Stimulated activated CD8-positive, alpha-beta memory T cell treated with anti-CD3 and anti-CD28 coated beads, Interleukin-12 subunit alpha, Interleukin-12 subunit beta, amount 100 ng/mL, for 4 hours (primary cell): ENCODE measurements around the gene CHPF.

ENCODE experiments used
- DNase-seq: peaks from one replicate; pipeline ENCODE4 v3.0.0-alpha.2; 2020; ENCODE audit warnings: low read depth

Gene CHPF

GRCh38 chr2:219543596-219544358, at the start of gene CHPF, which contains the start of gene TMEM198:
Gene CHPF (minus strand): TSS chr2:219543809. CDS start chr2:219543538, 271 bp downstream.
Gene TMEM198 (plus strand): TSS chr2:219544028. CDS start chr2:219544728, 700 bp downstream.
- peak; percentile 80 for DNase-seq

- DNase-seq: no peak
These were observed 49.5 kb upstream of the CHPF start for GRCh38 chr2:219593154-219593553.

- DNase-seq: no peak
These were observed 49.1 kb upstream of the CHPF start for GRCh38 chr2:219592736-219593135.

GRCh38 chr2:219591091-219591490, 47.5 kb upstream of the CHPF start:
- no peak for DNase-seq

GRCh38 chr2:219581346-219581745, 37.7 kb upstream of the CHPF start:
- no peak for DNase-seq

- DNase-seq: no peak
These were observed 35.4 kb upstream of the CHPF start for GRCh38 chr2:219578811-219579613.

GRCh38 chr2:219576505-219577388, 33.1 kb upstream of the CHPF start:
- DNase-seq: no peak

GRCh38 chr2:219575566-219576504, 32.2 kb upstream of the CHPF start:
- DNase-seq: no peak

- no peak for DNase-seq
These were observed 31.1 kb upstream of the CHPF start for GRCh38 chr2:219574484-219575311.

- no peak for DNase-seq
These were observed 29.6 kb upstream of the CHPF start for GRCh38 chr2:219573166-219573565.

GRCh38 chr2:219572237-219573001, 28.8 kb upstream of the CHPF start, which contains the start of gene INHA:
Gene INHA (plus strand): TSS chr2:219572310. CDS start chr2:219572375, 65 bp downstream.
- DNase-seq: no peak

- DNase-seq: no peak
These were observed 28.0 kb upstream of the CHPF start, which contains the start of gene OBSL1 for GRCh38 chr2:219571311-219572236. Gene OBSL1 (minus strand): TSS chr2:219571539. CDS start chr2:219571232, 307 bp downstream.

- DNase-seq: no peak
These were observed 27.3 kb upstream of the CHPF start for GRCh38 chr2:219570924-219571310.

- no peak for DNase-seq
These were observed 26.8 kb upstream of the CHPF start for GRCh38 chr2:219570194-219570923.

- no peak for DNase-seq
These were observed 26.0 kb upstream of the CHPF start for GRCh38 chr2:219569635-219570034.

GRCh38 chr2:219569041-219569440, 25.4 kb upstream of the CHPF start:
- no peak for DNase-seq

GRCh38 chr2:219567791-219568361, 24.3 kb upstream of the CHPF start:
- no peak for DNase-seq
